Right atrium auricular region (tissue), 2 donors: ENCODE data around the gene EXOC3L1. TPM values are rescaled to one million over a fixed set of nuclear protein-coding genes. Genes with fewer than 3 reads are reported as not detected.

ENCODE experiments used
- DNase-seq: peaks from one replicate; pipeline ENCODE4 v3.0.0-alpha.2; 2019; ENCODE audit warnings: low spot score
- H3K27ac ChIP-seq, 2 donors: fragments of 200-600 bp; sonication (generic); 1 replicate in 1 of 2; 2 replicates in 1 of 2; pipeline ENCODE4 v1.5.1; 2016 to 2019
- H3K27me3 ChIP-seq, 2 donors: fragments of 200-600 bp; sonication (generic); one replicate each; pipeline versions ENCODE4 v1.5.1 to v1.6.0; 2017 to 2019
- H3K36me3 ChIP-seq: fragments of 200-600 bp; sonication (generic); one replicate; pipeline ENCODE4 v1.5.1; 2016
- H3K4me1 ChIP-seq, 2 donors: fragments of 200-600 bp; sonication (generic); one replicate each; pipeline versions ENCODE4 v1.5.1 to v1.6.0; 2017 to 2019
- H3K4me3 ChIP-seq, 2 donors: fragments of 200-600 bp; sonication (generic); 1 replicate in 1 of 2; 2 replicates in 1 of 2; pipeline ENCODE4 v1.5.1; 2017 to 2019; ENCODE audit warnings: mild to moderate bottlenecking in 1 of 2, moderate library complexity in 1 of 2
- H3K9me3 ChIP-seq, 2 donors: fragments of 200-600 bp; sonication (generic); one replicate each; pipeline ENCODE4 v1.5.1; 2019
- total RNA-seq, 2 donors: library from RNA; depleted of rRNA; stranded (reverse); fragments of >200 nt; gene quantifications; one replicate each; pipeline ENCODE4 v1.1.0, GENCODE V29; 2016
- TF ChIP-seq, protein P1 (sequence below), 2 donors: fragments of 200-600 bp; sonication (generic); IDR thresholded peaks; one replicate each; pipeline ENCODE4 v1.5.1; 2019; ENCODE audit warnings: antibody characterized with exemption in 2 of 2

The EXOC3L1 gene
- total RNA-seq, 2 donors from 2014 or later: 2.2 to 2.5 TPM

DNA sequence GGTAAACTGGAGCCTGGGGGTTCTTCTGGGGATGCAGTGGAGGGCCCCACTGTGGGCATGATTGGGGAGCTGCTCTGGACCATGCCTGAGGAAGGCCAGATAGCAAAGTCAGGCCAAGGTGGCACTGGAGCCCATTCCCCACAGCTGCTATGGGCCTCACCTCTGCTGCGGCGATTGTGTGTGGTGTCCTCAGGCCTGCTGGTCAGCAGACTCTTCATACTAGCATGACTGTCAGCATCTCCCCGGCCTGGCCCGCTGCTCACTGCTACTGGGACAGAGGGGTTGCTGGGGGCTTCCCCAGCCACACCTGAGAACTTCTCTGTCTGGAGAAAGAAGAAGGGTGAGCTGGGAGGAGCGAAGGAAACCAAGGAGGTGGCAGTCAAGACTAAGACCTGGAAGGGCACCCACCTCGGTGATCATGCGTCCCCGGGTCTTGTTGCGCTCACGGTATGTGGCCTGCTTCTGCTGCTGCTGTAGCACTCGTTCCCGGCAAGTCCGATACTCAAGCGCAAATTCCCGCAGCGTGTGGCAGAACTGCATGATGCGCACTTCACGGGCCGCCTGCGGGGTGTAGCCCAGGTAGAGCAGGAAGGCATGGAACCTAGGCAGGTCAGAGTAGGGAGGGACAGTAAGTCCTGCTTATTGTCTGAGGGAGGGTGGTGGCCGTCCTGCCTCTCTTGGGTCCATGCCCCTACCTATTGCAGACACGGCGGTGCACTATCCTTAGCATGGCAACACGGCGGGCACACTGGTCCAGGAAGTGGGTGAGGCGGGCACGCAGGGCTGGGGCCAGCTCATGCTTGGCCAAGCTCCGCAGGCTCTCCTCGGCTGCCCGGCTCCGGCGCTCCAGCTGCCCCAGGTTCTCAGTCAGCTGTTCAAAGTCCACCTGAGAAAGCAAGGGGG is 40.2 kb upstream of the EXOC3L1 start:
- Histone ChIP-seq H3K4me3 (no peak overlapping the region), H3K9me3 (no peaks in the 10 kb centered on the region), H3K36me3 (peaks cover 69% of the 10 kb centered on the region), H3K27ac (no peak overlapping the region), H3K4me1 (peaks cover 0 to 19% of the 10 kb centered on the region in 2 donors), H3K27me3 (no peaks in the 10 kb centered on the region)
- DNase-seq: no peak
- TF ChIP-seq, protein P1, sequence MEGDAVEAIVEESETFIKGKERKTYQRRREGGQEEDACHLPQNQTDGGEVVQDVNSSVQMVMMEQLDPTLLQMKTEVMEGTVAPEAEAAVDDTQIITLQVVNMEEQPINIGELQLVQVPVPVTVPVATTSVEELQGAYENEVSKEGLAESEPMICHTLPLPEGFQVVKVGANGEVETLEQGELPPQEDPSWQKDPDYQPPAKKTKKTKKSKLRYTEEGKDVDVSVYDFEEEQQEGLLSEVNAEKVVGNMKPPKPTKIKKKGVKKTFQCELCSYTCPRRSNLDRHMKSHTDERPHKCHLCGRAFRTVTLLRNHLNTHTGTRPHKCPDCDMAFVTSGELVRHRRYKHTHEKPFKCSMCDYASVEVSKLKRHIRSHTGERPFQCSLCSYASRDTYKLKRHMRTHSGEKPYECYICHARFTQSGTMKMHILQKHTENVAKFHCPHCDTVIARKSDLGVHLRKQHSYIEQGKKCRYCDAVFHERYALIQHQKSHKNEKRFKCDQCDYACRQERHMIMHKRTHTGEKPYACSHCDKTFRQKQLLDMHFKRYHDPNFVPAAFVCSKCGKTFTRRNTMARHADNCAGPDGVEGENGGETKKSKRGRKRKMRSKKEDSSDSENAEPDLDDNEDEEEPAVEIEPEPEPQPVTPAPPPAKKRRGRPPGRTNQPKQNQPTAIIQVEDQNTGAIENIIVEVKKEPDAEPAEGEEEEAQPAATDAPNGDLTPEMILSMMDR (IDR thresholded peaks at IDR 0.05): no peak

DNA sequence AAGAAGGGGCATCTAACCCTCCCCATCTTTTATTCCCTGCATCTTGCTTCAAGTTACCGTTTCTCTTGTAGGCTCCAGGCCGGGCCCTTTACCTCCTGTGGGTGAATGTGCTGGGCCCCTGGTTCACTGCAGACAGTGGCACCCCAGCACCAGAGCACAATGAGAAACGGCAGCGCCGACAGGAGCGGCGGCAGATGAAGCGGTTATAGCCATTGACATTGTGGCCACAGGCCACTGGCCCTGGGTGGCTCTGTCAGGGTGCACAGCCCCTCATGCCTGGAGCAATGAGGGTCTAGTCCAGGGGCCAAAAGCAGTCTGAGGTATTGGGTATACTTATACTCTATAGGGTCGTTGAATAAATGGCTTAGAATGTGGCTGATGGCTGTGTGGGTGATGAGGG is 39.0 kb upstream of the EXOC3L1 start:
- peaks cover 0 to 19% of the 10 kb centered on the region in 2 donors for H3K4me1 ChIP-seq
- no peak overlapping the region for H3K4me3 ChIP-seq
- TF ChIP-seq, protein P1 (IDR thresholded peaks at IDR 0.05): no peak
- H3K9me3 ChIP-seq: no peaks in the 10 kb centered on the region
- no peaks in the 10 kb centered on the region for H3K27me3 ChIP-seq
- no peak overlapping the region for H3K27ac ChIP-seq
- no peak for DNase-seq
- peaks cover 56% of the 10 kb centered on the region for H3K36me3 ChIP-seq

DNA sequence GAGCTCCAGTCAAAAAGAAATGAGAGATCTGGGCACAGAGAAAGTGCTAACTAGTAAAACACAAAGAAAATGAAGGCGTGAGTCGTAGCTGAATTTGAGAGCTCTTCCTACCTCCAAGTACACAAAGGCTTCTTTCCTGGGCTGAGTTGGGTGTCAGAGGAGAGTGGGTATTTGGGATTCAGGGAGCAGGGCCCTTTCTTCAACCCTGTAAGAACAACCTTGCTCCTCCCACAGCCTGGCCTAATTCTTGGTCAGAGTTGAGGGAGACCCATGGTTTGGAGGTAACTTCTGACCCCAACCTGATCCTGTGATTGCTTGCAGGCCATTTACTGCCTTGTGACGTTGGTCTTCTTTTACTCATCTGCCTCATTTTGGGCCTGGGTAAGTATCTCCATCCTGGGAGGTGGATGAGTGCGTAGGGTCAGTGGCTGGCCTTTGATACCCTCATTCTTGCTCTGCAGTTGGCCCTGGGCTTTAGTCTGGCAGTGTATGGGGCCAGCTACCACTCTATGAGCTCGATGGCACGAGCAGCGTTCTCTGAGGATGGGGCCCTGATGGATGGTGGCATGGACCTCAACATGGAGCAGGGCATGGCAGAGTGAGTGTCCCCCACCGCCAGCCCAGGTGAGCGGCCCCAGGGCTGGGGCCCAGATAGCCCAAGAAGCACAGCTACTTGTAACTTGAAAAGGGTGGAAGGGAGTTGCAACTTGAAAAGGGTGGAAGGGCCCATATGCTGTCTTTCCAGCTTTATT is 38.3 kb upstream of the EXOC3L1 start:
- DNase-seq: no peak
- TF ChIP-seq, protein P1 (IDR thresholded peaks at IDR 0.05): no peak
- H3K9me3 ChIP-seq: no peaks in the 10 kb centered on the region
- no peak overlapping the region for H3K27ac ChIP-seq
- peaks cover 49% of the 10 kb centered on the region for H3K36me3 ChIP-seq
- peaks cover 0 to 19% of the 10 kb centered on the region in 2 donors for H3K4me1 ChIP-seq
- no peaks in the 10 kb centered on the region for H3K27me3 ChIP-seq
- H3K4me3 ChIP-seq: peak overlapping the region in 1 of 2 donors; percentile 93

DNA sequence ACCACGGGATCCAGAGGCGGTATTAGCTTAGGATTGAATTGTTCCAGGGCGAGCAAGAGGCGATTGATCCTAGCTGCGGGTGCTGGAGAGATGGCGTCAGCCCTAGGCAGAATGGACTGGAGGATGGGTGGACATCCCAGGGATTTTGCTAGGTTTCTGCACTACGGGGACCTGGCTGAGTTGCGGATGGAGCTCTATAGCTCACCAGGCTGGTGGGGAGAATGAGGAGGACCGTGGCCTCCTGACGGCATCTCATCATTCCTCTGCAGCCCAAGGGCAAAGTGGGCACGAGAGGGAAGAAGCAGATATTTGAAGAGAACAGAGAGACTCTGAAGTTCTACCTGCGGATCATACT is 37.6 kb upstream of the EXOC3L1 start:
- DNase-seq: no peak
- Histone ChIP-seq H3K9me3 (no peaks in the 10 kb centered on the region), H3K4me3 (peak overlapping the region; percentile 78 to 93), H3K27ac (peak overlapping the region; percentile 81 to 86), H3K4me1 (peaks cover 0 to 19% of the 10 kb centered on the region in 2 donors), H3K27me3 (no peaks in the 10 kb centered on the region), H3K36me3 (peaks cover 43% of the 10 kb centered on the region)
- TF ChIP-seq, protein P1 (IDR thresholded peaks at IDR 0.05): no peak

DNA sequence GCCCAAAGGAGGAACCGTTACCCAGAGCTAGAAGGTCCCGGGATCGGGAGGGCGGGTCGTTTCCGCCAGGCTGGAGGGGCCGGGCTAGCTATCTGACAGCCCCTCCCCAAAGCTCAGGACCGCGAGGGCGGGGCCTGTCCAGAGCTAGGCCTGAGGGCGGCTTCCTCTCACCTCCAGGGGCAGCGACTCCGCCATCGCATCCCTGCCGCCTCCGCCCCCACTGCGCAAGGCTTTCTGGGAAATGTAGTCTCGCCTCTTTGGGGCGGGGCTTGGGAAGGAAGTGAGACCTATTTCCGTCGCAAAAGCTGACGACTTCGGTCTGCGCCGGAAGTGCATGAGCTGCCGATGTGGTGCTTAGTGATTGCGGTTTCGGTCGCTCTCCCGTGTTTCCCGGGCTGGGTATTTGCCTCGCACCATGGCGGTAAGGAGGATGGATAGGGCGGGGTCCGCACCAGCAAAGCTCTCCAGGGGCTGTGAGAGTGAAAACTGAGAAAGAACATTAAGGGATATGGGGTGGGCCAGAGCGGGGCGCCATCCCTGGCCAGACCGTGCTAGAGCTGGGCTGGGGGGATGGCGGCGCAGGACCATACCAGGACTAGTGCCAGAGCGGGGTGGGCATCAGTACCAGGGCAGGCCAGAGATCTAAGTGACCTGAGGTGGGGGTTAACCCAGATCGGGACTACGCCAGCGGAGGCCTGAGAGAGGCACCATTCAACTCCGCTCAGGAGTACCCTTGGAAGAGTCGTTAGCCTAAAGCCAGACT is 37.0 kb upstream of the EXOC3L1 start, which contains the start of gene TMEM208:
TMEM208 (plus strand) TSS at position 327 of the 763 bp plus-strand sequence; CDS start at position 416, 89 bp downstream.
- peak within 1 kb of the TSS; percentile 78 to 93 for H3K4me3 ChIP-seq
- peak; percentile 98 for DNase-seq
- peak within 1 kb of the TSS; percentile 81 to 86 for H3K27ac ChIP-seq
- TF ChIP-seq, protein P1 (IDR thresholded peaks at IDR 0.05): peak in 1 of 2 donors; percentile 22
- H3K36me3 ChIP-seq: peaks cover 40% of the 10 kb centered on the region
- no peaks in the 10 kb centered on the region for H3K27me3 ChIP-seq
- no peaks in the 10 kb centered on the region for H3K9me3 ChIP-seq
- peaks cover 0 to 19% of the 10 kb centered on the region in 2 donors for H3K4me1 ChIP-seq
